Uterus (tissue), 2 donors: ENCODE results near the gene ITGA11.

Experiments used
- CTCF ChIP-seq, 4 experiments: fragments of 200-600 bp in 2 of 4; fragments of 450-650 bp in 2 of 4; sonication (generic) in 2 of 4; IDR thresholded peaks; one replicate each; pipeline ENCODE4 v1.5.1; 2016 to 2019; ENCODE audit warnings: antibody characterized with exemption in 4 of 4, mild to moderate bottlenecking in 2 of 4, moderate library complexity in 1 of 4
- POLR2A ChIP-seq, 2 donors: fragments of 450-650 bp; IDR thresholded peaks; one replicate each; pipeline ENCODE4 v1.6.1; 2016; ENCODE audit warnings: antibody characterized with exemption in 2 of 2, mild to moderate bottlenecking in 1 of 2, moderate library complexity in 1 of 2

GRCh38 chr15:68330416-68330815 lies 101.5 kb downstream of the ITGA11 start:
- TF ChIP-seq CTCF (IDR thresholded peaks at IDR 0.05): no peak
- no peak for TF ChIP-seq POLR2A (IDR thresholded peaks at IDR 0.05)
